Gastrocnemius medialis (tissue), 4 donors: ENCODE measurements around the gene GRM5. TPM values are rescaled to one million over a fixed set of nuclear protein-coding genes. Genes with fewer than 3 reads are reported as not detected.

Source experiments
- ATAC-seq, 2 donors: fragments of 150-250 bp; one replicate each; pipeline ENCODE4 v1.9.1; 2016
- DNase-seq, 2 donors: peaks; one replicate each; pipeline ENCODE4 v3.0.0-alpha.2; 2019
- H3K27ac ChIP-seq, 4 donors: fragments of 200-600 bp; sonication (generic); 1 replicate in 1 of 4; 2 replicates in 3 of 4; pipeline ENCODE4 v1.5.1; 2016 to 2018; ENCODE audit warnings: mild to moderate bottlenecking in 2 of 4, moderate library complexity in 1 of 4
- H3K27me3 ChIP-seq, 3 donors: fragments of 200-600 bp; sonication (generic) in 2 of 3; 1 replicate in 1 of 3; 2 replicates in 2 of 3; pipeline versions ENCODE4 v1.5.1 to v1.6.0; 2016 to 2019; ENCODE audit warnings: mild to moderate bottlenecking in 1 of 3, moderate library complexity in 1 of 3
- H3K36me3 ChIP-seq, 2 donors: fragments of 200-600 bp; sonication (generic) in 1 of 2; one replicate each; pipeline ENCODE4 v1.5.1; 2017 to 2018
- H3K4me1 ChIP-seq, 2 donors: fragments of 200-600 bp; sonication (generic) in 1 of 2; one replicate each; pipeline ENCODE4 v1.5.1; 2016 to 2017; ENCODE audit warnings: mild to moderate bottlenecking in 2 of 2
- H3K4me3 ChIP-seq, 4 donors: fragments of 200-600 bp; sonication (generic) in 3 of 4; 1 replicate in 1 of 4; 2 replicates in 3 of 4; pipeline ENCODE4 v1.5.1; 2016 to 2019; ENCODE audit warnings: mild to moderate bottlenecking in 2 of 4
- H3K9me3 ChIP-seq, 3 donors: fragments of 200-600 bp; sonication (generic) in 2 of 3; 1 replicate in 1 of 3; 2 replicates in 2 of 3; pipeline ENCODE4 v1.5.1; 2016 to 2019
- CTCF ChIP-seq, 5 experiments: fragments of 450-650 bp in 3 of 5; fragments of 200-600 bp in 2 of 5; sonication (generic) in 2 of 5; IDR thresholded peaks in 4 of 5; conservative IDR thresholded peaks in 1 of 5; 1 replicate in 4 of 5; 2 replicates in 1 of 5; pipeline ENCODE4 v1.5.1; 2016 to 2019; ENCODE audit warnings: antibody characterized with exemption in 5 of 5, mild to moderate bottlenecking in 3 of 5, moderate library complexity in 3 of 5
- POLR2A ChIP-seq, 2 donors: fragments of 450-650 bp; IDR thresholded peaks; one replicate each; pipeline ENCODE4 v1.6.1; 2017; ENCODE audit warnings: antibody characterized with exemption in 2 of 2, mild to moderate bottlenecking in 2 of 2, moderate library complexity in 2 of 2
- in situ Hi-C, 4 donors: fragments of 200-750 bp; cut with MboI; loops; one replicate each; pipeline versions ENCODE4 v1.15.0 to v1.8.0; 2017; ENCODE audit warnings: low sequenced_read_pairs in 4 of 4
- intact Hi-C: fragments of 100-400 bp; cut with DNase I; formaldehyde crosslinking; loops from one replicate; pipeline ENCODE4 v1.15.1; 2023; ENCODE audit warnings: low total_unique reads
- total RNA-seq, 4 donors: library from RNA; depleted of rRNA; stranded (reverse); fragments of >200 nt; gene quantifications; one replicate each; pipeline versions ENCODE4 v1.1.0 to v1.2.3, GENCODE V29; 2016

The GRM5 gene
- total RNA-seq, 4 donors from 2014 or later, result not detected

DNA sequence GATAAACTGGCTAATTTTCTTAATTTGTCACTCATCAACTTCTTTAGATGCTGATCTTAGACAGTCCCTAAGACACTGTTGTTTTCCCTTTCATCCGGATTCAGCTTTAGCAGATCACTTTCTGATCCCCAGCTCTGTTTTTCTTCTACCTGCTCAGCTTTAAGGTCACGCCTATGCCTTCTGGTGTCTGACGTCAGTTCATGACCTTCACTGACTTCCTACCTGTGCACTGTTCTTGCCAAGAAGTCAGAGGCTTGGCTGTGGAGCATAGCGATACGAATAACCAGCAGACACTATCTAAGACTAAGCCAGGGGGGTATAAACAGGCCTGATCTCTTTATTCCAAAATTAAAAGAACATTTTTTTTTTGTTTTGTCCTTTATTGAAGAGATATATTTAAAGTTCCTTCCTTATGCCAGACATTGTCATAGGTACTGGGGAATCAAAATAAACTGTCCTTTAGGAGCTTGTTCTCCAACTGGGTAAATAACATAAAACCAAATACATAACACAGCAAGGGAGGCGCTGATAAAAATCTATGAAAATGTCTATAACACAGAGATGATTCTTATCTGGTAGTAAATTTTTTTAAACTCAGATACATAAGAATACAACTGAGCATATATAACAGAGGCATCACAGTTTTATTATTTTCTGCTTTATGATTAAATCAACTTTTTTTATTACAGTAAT lies 376.1 kb downstream of the GRM5 start:
- H3K36me3 ChIP-seq, result no peaks in the 10 kb centered on the region
- in situ Hi-C loops (no loop called here), intact Hi-C loops (no loop called here)
- H3K27ac ChIP-seq, result no peak overlapping the region
- no peak overlapping the region for H3K4me3 ChIP-seq
- no peak for ATAC-seq
- H3K9me3 ChIP-seq, result no peaks in the 10 kb centered on the region
- no peaks in the 10 kb centered on the region for H3K4me1 ChIP-seq
- H3K27me3 ChIP-seq, result no peaks in the 10 kb centered on the region
- no peak for DNase-seq
- no peak for TF ChIP-seq CTCF (IDR thresholded peaks at IDR 0.05 in 4 of 5, conservative IDR thresholded peaks at IDR 0.05 in 1 of 5)
- no peak for TF ChIP-seq POLR2A (IDR thresholded peaks at IDR 0.05)

- Histone ChIP-seq H3K36me3 (no peaks in the 10 kb centered on the region), H3K4me3 (no peak overlapping the region), H3K9me3 (no peaks in the 10 kb centered on the region), H3K27ac (no peak overlapping the region), H3K27me3 (no peaks in the 10 kb centered on the region), H3K4me1 (no peaks in the 10 kb centered on the region)
- no peak for DNase-seq
- no peak for TF ChIP-seq CTCF (IDR thresholded peaks at IDR 0.05 in 4 of 5, conservative IDR thresholded peaks at IDR 0.05 in 1 of 5)
- TF ChIP-seq POLR2A (IDR thresholded peaks at IDR 0.05), result no peak
- in situ Hi-C loops (no loop called here), intact Hi-C loops (no loop called here)
- no peak for ATAC-seq
Observed at GRCh38 chr11:88683024-88683423, 382.8 kb downstream of the GRM5 start.

DNA sequence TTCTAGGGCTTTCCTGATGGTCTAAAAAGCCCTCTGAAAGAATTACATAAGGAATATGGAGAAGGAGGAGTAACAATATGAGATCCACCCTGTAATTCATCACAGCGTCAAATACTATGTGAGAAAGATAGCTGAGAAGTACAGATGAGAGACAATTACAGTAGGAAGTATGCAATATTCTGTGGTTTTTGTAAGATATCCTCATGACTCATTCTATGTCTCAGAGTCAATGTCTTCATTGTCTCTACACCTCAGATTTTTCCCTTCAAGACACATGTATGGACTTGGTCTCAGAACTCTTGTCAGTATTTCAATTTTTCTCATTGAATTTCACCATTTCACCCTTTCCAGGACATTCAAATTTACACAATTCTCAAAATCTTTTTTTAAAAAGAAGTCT lies 385.0 kb downstream of the GRM5 start:
- intact Hi-C loops, result no loop called here
- H3K4me1 ChIP-seq, result no peaks in the 10 kb centered on the region
- no peak overlapping the region for H3K27ac ChIP-seq
- ATAC-seq, result no peak
- in situ Hi-C loops, result no loop called here
- no peaks in the 10 kb centered on the region for H3K9me3 ChIP-seq
- H3K36me3 ChIP-seq, result no peaks in the 10 kb centered on the region
- DNase-seq, result no peak
- no peak for TF ChIP-seq POLR2A (IDR thresholded peaks at IDR 0.05)
- TF ChIP-seq CTCF (IDR thresholded peaks at IDR 0.05 in 4 of 5, conservative IDR thresholded peaks at IDR 0.05 in 1 of 5), result no peak
- no peak overlapping the region for H3K4me3 ChIP-seq
- H3K27me3 ChIP-seq, result no peaks in the 10 kb centered on the region

GRCh38 chr11:88666364-88666763 lies 399.4 kb downstream of the GRM5 start:
- Histone ChIP-seq H3K27ac (no peak overlapping the region), H3K36me3 (no peaks in the 10 kb centered on the region), H3K9me3 (no peaks in the 10 kb centered on the region), H3K4me3 (no peak overlapping the region), H3K4me1 (no peaks in the 10 kb centered on the region), H3K27me3 (no peaks in the 10 kb centered on the region)
- DNase-seq (no peak), ATAC-seq (no peak)
- TF ChIP-seq POLR2A (IDR thresholded peaks at IDR 0.05) (no peak), CTCF (IDR thresholded peaks at IDR 0.05 in 4 of 5, conservative IDR thresholded peaks at IDR 0.05 in 1 of 5) (no peak)
- intact Hi-C loops, result no loop called here
- in situ Hi-C loops, result no loop called here
